Peyer's patch (tissue), 4 donors: ENCODE measurements around the gene DCHS1. TPM values are rescaled to one million over a fixed set of nuclear protein-coding genes. Genes with fewer than 3 reads are reported as not detected.

Source experiments
- DNase-seq, 3 donors: peaks; one replicate each; pipeline ENCODE4 v3.0.0-alpha.2; 2017 to 2019
- H3K27ac ChIP-seq, 4 donors: fragments of 200-600 bp; sonication (generic); one replicate each; pipeline ENCODE4 v1.5.1; 2016 to 2019
- H3K27me3 ChIP-seq, 2 donors: fragments of 200-600 bp; sonication (generic); one replicate each; pipeline ENCODE4 v1.5.1; 2019
- H3K36me3 ChIP-seq, 3 donors: fragments of 200-600 bp; sonication (generic); one replicate each; pipeline ENCODE4 v1.5.1; 2016 to 2019
- H3K4me1 ChIP-seq, 4 donors: fragments of 200-600 bp; sonication (generic); one replicate each; pipeline ENCODE4 v1.5.1; 2016 to 2019
- H3K4me3 ChIP-seq, 4 donors: fragments of 200-600 bp; sonication (generic); 1 replicate in 3 of 4; 2 replicates in 1 of 4; pipeline ENCODE4 v1.5.1; 2016 to 2019; ENCODE audit warnings: mild to moderate bottlenecking in 1 of 4
- H3K9me3 ChIP-seq, 4 donors: fragments of 200-600 bp; sonication (generic); one replicate each; pipeline ENCODE4 v1.5.1; 2016 to 2019; ENCODE audit warnings: mild to moderate bottlenecking in 1 of 4
- POLR2A ChIP-seq, 2 donors: fragments of 450-650 bp; IDR thresholded peaks; one replicate each; pipeline ENCODE4 v1.5.1; 2017; ENCODE audit warnings: antibody characterized with exemption in 2 of 2, mild to moderate bottlenecking in 2 of 2, moderate library complexity in 2 of 2
- total RNA-seq, 4 donors: library from RNA; depleted of rRNA; stranded (reverse); fragments of >200 nt; gene quantifications; one replicate each; pipeline ENCODE4 v1.1.0, GENCODE V29; 2016
- TF ChIP-seq, protein P1 (sequence below), 6 experiments: fragments of 450-650 bp in 4 of 6; fragments of 200-600 bp in 2 of 6; sonication (generic) in 1 of 6; IDR thresholded peaks; one replicate each; pipeline ENCODE4 v1.5.1; 2017 to 2019; ENCODE audit warnings: antibody characterized with exemption in 6 of 6, mild to moderate bottlenecking in 3 of 6, moderate library complexity in 1 of 6

DCHS1 gene
- total RNA-seq, 4 donors from 2014 or later: 2.8 to 12.4 (median 9.7) TPM

DNA sequence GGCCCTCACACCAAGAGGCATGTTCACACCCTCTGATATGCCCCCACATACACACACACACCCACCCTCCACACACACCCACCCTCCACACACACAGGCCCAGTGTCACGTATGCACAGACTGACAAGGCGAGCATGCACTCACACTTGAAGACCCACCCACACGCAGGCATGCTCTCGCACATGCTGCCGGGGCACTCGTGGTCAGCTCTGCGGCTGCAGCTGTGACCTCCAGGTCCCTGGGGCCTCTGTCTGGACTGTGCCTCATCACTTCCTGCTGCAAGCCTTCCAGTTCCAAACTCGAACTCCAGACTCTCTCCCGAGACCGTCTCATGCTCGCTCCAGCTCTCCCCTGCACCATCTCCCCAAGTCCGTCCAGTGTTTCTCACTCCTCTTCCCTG, 9.5 kb downstream of the DCHS1 start:
- Histone ChIP-seq H3K4me1 (peaks cover 0 to 28% (median 18%) of the 10 kb centered on the region in 4 donors), H3K27me3 (no peaks in the 10 kb centered on the region), H3K4me3 (no peak overlapping the region), H3K9me3 (no peaks in the 10 kb centered on the region), H3K36me3 (no peaks in the 10 kb centered on the region), H3K27ac (peak overlapping the region; percentile 57 to 72 (median 66))
- TF ChIP-seq POLR2A (IDR thresholded peaks at IDR 0.05): no peak
- TF ChIP-seq, protein P1, sequence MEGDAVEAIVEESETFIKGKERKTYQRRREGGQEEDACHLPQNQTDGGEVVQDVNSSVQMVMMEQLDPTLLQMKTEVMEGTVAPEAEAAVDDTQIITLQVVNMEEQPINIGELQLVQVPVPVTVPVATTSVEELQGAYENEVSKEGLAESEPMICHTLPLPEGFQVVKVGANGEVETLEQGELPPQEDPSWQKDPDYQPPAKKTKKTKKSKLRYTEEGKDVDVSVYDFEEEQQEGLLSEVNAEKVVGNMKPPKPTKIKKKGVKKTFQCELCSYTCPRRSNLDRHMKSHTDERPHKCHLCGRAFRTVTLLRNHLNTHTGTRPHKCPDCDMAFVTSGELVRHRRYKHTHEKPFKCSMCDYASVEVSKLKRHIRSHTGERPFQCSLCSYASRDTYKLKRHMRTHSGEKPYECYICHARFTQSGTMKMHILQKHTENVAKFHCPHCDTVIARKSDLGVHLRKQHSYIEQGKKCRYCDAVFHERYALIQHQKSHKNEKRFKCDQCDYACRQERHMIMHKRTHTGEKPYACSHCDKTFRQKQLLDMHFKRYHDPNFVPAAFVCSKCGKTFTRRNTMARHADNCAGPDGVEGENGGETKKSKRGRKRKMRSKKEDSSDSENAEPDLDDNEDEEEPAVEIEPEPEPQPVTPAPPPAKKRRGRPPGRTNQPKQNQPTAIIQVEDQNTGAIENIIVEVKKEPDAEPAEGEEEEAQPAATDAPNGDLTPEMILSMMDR (IDR thresholded peaks at IDR 0.05): no peak
- DNase-seq: no peak

DNA sequence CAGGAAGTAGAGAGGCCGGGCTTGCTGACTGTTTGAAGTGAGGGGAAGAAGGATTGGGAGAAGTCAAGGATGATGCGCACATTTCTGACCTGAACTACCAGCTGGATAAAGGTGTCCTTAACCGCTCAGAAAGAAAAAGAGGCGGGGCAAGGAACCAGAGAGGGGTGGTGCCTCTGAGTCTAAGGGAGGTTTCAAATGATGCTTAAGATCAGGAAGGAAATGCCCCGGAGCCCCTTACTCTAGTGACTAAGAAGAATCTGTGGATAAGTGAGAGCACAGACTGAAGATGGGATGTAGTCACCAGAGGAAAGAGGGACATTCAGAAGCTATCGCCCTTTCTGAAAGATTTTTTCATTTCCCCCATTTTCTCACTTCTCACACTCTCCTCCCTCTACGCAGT, 12.7 kb downstream of the DCHS1 start:
- H3K9me3 ChIP-seq: no peaks in the 10 kb centered on the region
- H3K27me3 ChIP-seq: no peaks in the 10 kb centered on the region
- peaks cover 0 to 32% (median 18%) of the 10 kb centered on the region in 4 donors for H3K4me1 ChIP-seq
- H3K36me3 ChIP-seq: no peaks in the 10 kb centered on the region
- TF ChIP-seq, protein P1 (IDR thresholded peaks at IDR 0.05): no peak
- TF ChIP-seq POLR2A (IDR thresholded peaks at IDR 0.05): no peak
- H3K27ac ChIP-seq: no peak overlapping the region
- no peak for DNase-seq
- no peak overlapping the region for H3K4me3 ChIP-seq

DNA sequence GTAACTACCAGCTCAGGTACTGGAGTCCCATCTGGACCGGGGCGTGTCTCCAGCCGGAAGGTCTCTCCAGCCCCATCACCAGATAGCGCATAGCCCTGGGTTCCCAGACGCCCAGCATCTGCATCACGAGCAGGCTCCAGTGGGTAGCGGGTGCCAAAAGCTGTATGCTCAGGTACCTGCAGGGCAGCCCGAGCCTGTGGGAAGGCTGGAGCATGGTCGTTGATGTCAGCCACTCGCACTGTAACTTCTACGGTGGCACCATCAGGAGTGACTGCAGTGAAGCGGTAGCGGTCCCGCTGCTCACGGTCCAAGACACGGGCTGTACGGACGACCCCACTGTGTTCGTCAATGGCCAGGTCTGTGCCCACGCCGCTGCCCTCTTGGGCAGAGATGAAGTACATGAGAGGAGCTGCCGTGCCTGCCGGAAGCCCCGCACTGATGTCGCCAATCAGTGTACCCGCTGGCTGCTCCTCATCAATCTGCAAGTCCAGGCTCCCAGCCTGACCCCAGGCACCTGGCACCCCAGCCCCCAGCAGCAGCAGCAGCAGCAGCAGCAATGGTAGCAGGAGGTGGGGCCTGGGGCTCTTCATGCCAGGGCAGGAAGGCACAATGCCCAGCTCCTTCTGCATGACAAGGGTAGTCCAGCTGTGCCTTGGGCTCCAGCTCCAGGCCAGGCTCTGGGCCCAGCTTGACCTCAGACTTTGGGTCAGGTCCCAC, 14.5 kb downstream of the DCHS1 start:
- H3K27me3 ChIP-seq: no peaks in the 10 kb centered on the region
- H3K36me3 ChIP-seq: no peaks in the 10 kb centered on the region
- peaks cover 0 to 19% (median 6%) of the 10 kb centered on the region in 4 donors for H3K4me1 ChIP-seq
- no peaks in the 10 kb centered on the region for H3K9me3 ChIP-seq
- DNase-seq: no peak
- H3K4me3 ChIP-seq: no peak overlapping the region
- no peak overlapping the region for H3K27ac ChIP-seq
- TF ChIP-seq POLR2A (IDR thresholded peaks at IDR 0.05): no peak
- TF ChIP-seq, protein P1 (IDR thresholded peaks at IDR 0.05): no peak

DNA sequence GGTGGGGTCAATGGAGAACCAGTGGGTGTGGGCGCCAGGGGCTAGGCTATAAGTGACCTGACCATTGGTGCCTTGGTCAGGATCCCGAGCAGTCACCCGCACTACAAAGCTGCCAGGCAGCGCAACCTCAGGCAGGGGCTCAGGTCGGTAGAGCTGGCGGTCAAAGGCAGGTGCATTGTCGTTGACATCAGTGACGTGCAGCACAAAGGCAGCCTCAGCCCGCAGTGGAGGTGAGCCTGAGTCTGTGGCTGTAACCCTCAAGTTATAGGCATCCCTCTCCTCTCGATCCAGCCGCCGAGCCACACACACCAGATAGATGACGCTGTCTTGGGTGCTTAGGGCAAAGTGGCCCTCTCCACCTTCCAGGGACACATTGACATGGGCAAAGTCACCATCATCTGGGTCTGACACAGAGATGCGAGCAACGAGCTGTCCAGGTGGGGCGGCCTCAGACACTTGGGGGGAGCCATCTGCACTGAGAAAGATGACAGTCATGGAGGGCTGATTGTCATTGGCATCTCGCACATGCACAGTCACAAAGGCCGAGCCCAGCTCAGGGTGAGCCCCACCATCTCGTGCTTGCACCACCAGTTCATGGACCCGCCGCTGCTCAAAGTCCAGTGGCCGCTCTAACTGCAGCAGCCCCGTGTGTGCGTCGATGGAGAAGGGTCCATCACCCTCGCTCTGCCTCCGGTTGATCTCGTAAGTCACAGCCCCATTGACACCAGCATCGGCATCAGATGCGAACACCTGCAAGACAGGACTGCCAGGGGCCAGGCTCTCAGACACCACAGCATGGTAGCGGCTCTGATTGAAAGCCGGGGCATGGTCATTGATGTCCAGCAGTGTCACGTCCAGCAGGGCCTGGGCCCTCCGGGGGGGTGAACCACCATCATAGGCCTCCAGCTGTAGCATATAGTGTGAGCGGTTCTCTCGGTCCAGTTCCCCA, 15.3 kb downstream of the DCHS1 start:
- DNase-seq: no peak
- H3K27ac ChIP-seq: no peak overlapping the region
- H3K4me1 ChIP-seq: peaks cover 0 to 24% (median 0%) of the 10 kb centered on the region in 4 donors

DNA sequence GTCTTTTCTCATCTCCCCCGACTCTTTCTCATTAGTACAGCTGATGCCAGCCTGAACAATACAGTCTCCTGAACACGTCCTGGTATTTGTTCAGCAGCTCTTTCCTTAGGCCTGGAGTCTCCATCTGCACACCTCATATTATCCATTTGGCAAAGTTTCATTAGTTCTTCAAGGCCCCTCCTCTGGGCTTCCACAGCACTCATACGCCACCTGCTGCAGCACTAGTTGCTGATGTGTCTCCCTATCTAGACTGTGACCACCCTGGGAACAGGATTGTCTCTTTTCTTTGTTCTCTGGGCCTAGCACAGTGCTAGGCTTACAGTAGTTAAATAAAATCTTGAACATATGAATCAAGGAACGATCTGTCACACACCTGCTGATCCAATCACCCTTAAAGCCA, 17.2 kb downstream of the DCHS1 start:
- Histone ChIP-seq H3K27ac (peak overlapping the region in 1 of 4 donors; percentile 19), H3K9me3 (no peaks in the 10 kb centered on the region), H3K4me1 (peaks cover 0 to 28% (median 0%) of the 10 kb centered on the region in 4 donors), H3K36me3 (no peaks in the 10 kb centered on the region), H3K27me3 (no peaks in the 10 kb centered on the region), H3K4me3 (no peak overlapping the region)
- no peak for DNase-seq
- TF ChIP-seq, protein P1 (IDR thresholded peaks at IDR 0.05): no peak
- TF ChIP-seq POLR2A (IDR thresholded peaks at IDR 0.05): no peak

More for the DNA sequence above, 15.3 kb downstream of the DCHS1 start:
- H3K27me3 ChIP-seq: no peaks in the 10 kb centered on the region
- H3K9me3 ChIP-seq: no peaks in the 10 kb centered on the region
- TF ChIP-seq, protein P1 (IDR thresholded peaks at IDR 0.05): no peak
- no peak for TF ChIP-seq POLR2A (IDR thresholded peaks at IDR 0.05)
- no peak overlapping the region for H3K4me3 ChIP-seq
- H3K36me3 ChIP-seq: no peaks in the 10 kb centered on the region
